ENCODE measurements around the gene AKAP8L. TPM values are rescaled to one million over a fixed set of nuclear protein-coding genes. Genes with fewer than 3 reads are reported as not detected.

The AKAP8L gene
- total and polyA plus RNA-seq, 10 of the 15 experiments (the other 5 are each of a cell fraction or from before 2014, with no cell fraction given): 0.66 to 64.3 (median 40.0) TPM

- no peak for FAIRE-seq
- RAD21 ChIA-PET (ENCODE audit: unreplicated experiment): no interaction called here
- Histone ChIP-seq H3K4me2 (ENCODE audit: control insufficient read depth, insufficient read depth) (no peak overlapping the region), H3K4me3 (no peak overlapping the region), H3K9ac (ENCODE audit: control insufficient read depth, insufficient read depth, low read length) (no peak overlapping the region), H3K36me3 (ENCODE audit: control insufficient read depth in 2 of 2, insufficient read depth in 2 of 2, low read length in 1 of 2) (peaks cover 0 to under 1% of the 10 kb centered on the region in 2 experiments; a peak in 2 of 4 replicates), H3K27ac (ENCODE audit: control insufficient read depth, insufficient read depth) (no peak overlapping the region), H4K20me1 (ENCODE audit: control insufficient read depth, insufficient read depth) (no peaks in the 10 kb centered on the region), H3K9me3 (replicated peaks; ENCODE audit: control insufficient read depth, insufficient read depth, low read length) (no peaks in the 10 kb centered on the region), H3K4me1 (ENCODE audit: control insufficient read depth, insufficient read depth, low read length) (peaks cover 7% of the 10 kb centered on the region), H3K27me3 (replicated peaks in 1 of 2; ENCODE audit: control insufficient read depth in 2 of 2, insufficient read depth in 2 of 2, low read length in 1 of 2) (no peaks in the 10 kb centered on the region), H3K79me2 (ENCODE audit: control insufficient read depth, insufficient read depth, low read length) (no peaks in the 10 kb centered on the region), H2AFZ (ENCODE audit: control insufficient read depth, low read depth, low read length) (no peak overlapping the region)
- DNase-seq (ENCODE audit: low read depth, low spot score): no peak
- SMC1A ChIA-PET (ENCODE audit: uncharacterized antibody, unreplicated experiment): interaction anchor here (1.5 kb wide), 1 partner anchor 16 kb away, joined by 3 read pairs; no protein-coding TSS in a partner anchor
- in situ Hi-C loops (cut with MboI) (no loop called here), intact Hi-C loops (cut with micrococcal nuclease; ENCODE audit: unreplicated experiment) (no loop called here)
- WGBS (ENCODE audit: insufficient coverage, insufficient replicate concordance, low lambda C conversion rate, missing lambda C conversion rate): 69% methylated on average over 4 of the region's 4 CpGs
- POLR2A ChIA-PET: interaction anchor here (0.5 to 0.6 kb wide), 2 partner anchors 122 to 274 kb away, joined by 3 read pairs; no protein-coding TSS in a partner anchor
- CTCF ChIA-PET: interaction anchor here (0.7 kb wide), 1 partner anchor 752 kb away, joined by 3 read pairs; no protein-coding TSS in a partner anchor
- no peak for ATAC-seq
- TF ChIP-seq RCOR1 (conservative IDR thresholded peaks at IDR 0.05; ENCODE audit: low read depth, low read length) (no peak), SUZ12 (IDR thresholded peaks at IDR 0.05; ENCODE audit: unreplicated experiment) (no peak), HSF1 (IDR thresholded peaks at IDR 0.05; ENCODE audit: low read depth, low read length) (no peak), FOXK2 (IDR thresholded peaks at IDR 0.05) (no peak), MEF2A (IDR thresholded peaks at IDR 0.05; ENCODE audit: insufficient read depth, low read depth, low read length) (no peak), FOXM1 (IDR thresholded peaks at IDR 0.05; ENCODE audit: low read depth, low read length) (no peak), POLR2A (IDR thresholded peaks at IDR 0.05; ENCODE audit: low read depth, low read length) (no peak), CREM (IDR thresholded peaks at IDR 0.05; ENCODE audit: low read depth) (no peak), CHD4 (IDR thresholded peaks at IDR 0.05) (no peak), RB1 (IDR thresholded peaks at IDR 0.05; ENCODE audit: borderline replicate concordance) (no peak), ZNF274 (IDR thresholded peaks at IDR 0.05; ENCODE audit: insufficient read depth, insufficient read length) (no peak), DPF2 (IDR thresholded peaks at IDR 0.05) (no peak), RAD51 (IDR thresholded peaks at IDR 0.05) (no peak), PAX8 (IDR thresholded peaks at IDR 0.05) (no peak)
- TF ChIP-seq, protein P1, sequence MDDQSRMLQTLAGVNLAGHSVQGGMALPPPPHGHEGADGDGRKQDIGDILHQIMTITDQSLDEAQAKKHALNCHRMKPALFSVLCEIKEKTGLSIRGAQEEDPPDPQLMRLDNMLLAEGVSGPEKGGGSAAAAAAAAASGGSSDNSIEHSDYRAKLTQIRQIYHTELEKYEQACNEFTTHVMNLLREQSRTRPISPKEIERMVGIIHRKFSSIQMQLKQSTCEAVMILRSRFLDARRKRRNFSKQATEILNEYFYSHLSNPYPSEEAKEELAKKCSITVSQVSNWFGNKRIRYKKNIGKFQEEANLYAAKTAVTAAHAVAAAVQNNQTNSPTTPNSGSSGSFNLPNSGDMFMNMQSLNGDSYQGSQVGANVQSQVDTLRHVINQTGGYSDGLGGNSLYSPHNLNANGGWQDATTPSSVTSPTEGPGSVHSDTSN (IDR thresholded peaks at IDR 0.05; ENCODE audit: insufficient replicate concordance, low read depth, low read length): no peak
- BruUV-seq (replicated peaks): no TSS peak
Observed at GRCh38 chr19:15447057-15447456, 28.3 kb upstream of the AKAP8L start.
